ENCODE results near the gene OSBPL1A.

OSBPL1A gene

GRCh38 chr18:24397694-24398368 lies at the start of gene OSBPL1A:
Gene OSBPL1A, minus strand, starts transcription at chr18:24397824. Its CDS starts 20,291 bp downstream, at chr18:24377533.
- DNase-seq: peak; percentile 85 to 86

- DNase-seq: no peak
Observed at GRCh38 chr18:24446953-24447538, 49.4 kb upstream of the OSBPL1A start.

GRCh38 chr18:24446453-24446852 lies 48.8 kb upstream of the OSBPL1A start:
- DNase-seq: no peak

GRCh38 chr18:24443870-24444269 lies 46.2 kb upstream of the OSBPL1A start:
- no peak for DNase-seq

GRCh38 chr18:24436939-24437338 lies 39.3 kb upstream of the OSBPL1A start:
- no peak for DNase-seq

GRCh38 chr18:24432618-24433017 lies 35.0 kb upstream of the OSBPL1A start:
- no peak for DNase-seq

GRCh38 chr18:24429188-24429587 lies 31.6 kb upstream of the OSBPL1A start:
- no peak for DNase-seq

GRCh38 chr18:24428709-24429108 lies 31.1 kb upstream of the OSBPL1A start:
- DNase-seq: no peak

GRCh38 chr18:24427484-24427883 lies 29.9 kb upstream of the OSBPL1A start:
- DNase-seq: no peak

- peak; percentile 80 to 82 for DNase-seq
Observed at GRCh38 chr18:24426398-24427294, 29.0 kb upstream of the OSBPL1A start, which contains the start of gene IMPACT. Gene IMPACT, plus strand, starts transcription at chr18:24426670. Its CDS starts 87 bp downstream, at chr18:24426757.

GRCh38 chr18:24426073-24426397 lies 28.4 kb upstream of the OSBPL1A start:
- DNase-seq: no peak

- no peak for DNase-seq
Observed at GRCh38 chr18:24421831-24422230, 24.2 kb upstream of the OSBPL1A start.

GRCh38 chr18:24420551-24420950 lies 22.9 kb upstream of the OSBPL1A start:
- no peak for DNase-seq

- no peak for DNase-seq
Observed at GRCh38 chr18:24417480-24417879, 19.9 kb upstream of the OSBPL1A start.

- no peak for DNase-seq
Observed at GRCh38 chr18:24414349-24415003, 16.9 kb upstream of the OSBPL1A start.

GRCh38 chr18:24413148-24413547 lies 15.5 kb upstream of the OSBPL1A start:
- no peak for DNase-seq

- no peak for DNase-seq
Observed at GRCh38 chr18:24408496-24408895, 10.9 kb upstream of the OSBPL1A start.

- no peak for DNase-seq
Observed at GRCh38 chr18:24404591-24404990, 7.0 kb upstream of the OSBPL1A start.

- no peak for DNase-seq
Observed at GRCh38 chr18:24403076-24403475, 5.5 kb upstream of the OSBPL1A start.

- DNase-seq: no peak
Observed at GRCh38 chr18:24402209-24402785, 4.7 kb upstream of the OSBPL1A start.

GRCh38 chr18:24400587-24400986 lies 3.0 kb upstream of the OSBPL1A start:
- no peak for DNase-seq

- DNase-seq: no peak
Observed at GRCh38 chr18:24398540-24398939, 916 bp upstream of the OSBPL1A start.
